AG04449 (cell line): ENCODE data around the gene TFB1M.

ENCODE experiments used
- CTCF ChIA-PET: fragments of 350-600 bp; formaldehyde crosslinking; extraction: SDS; loops from one replicate; lab custom pipeline; 2021; ENCODE audit warnings: antibody characterized with exemption; lab: Yijun Ruan, JAX
- POLR2A ChIA-PET: fragments of 400-600, 350-600 bp; formaldehyde crosslinking; extraction: SDS; loops from one replicate; lab custom pipeline; 2020; ENCODE audit warnings: antibody characterized with exemption, inconsistent platforms; lab: Yijun Ruan, JAX
- DNase-seq: peaks from one replicate; pipeline ENCODE4 v3.0.0-alpha.2; 2010; ENCODE audit warnings: low read depth, low spot score
- H3K4me3 ChIP-seq: 2 replicates; pipeline ENCODE4 v1.5.1; 2011; ENCODE audit warnings: low read depth, mild to moderate bottlenecking, control low read depth, low read length
- TF ChIP-seq, protein P1 (sequence below): IDR thresholded peaks from one replicate; pipeline ENCODE4 v1.5.1; 2011; ENCODE audit warnings: mild to moderate bottlenecking, moderate library complexity, low read length, control low read depth, inconsistent platforms; ENCODE audit not compliant: insufficient read depth; ENCODE audit errors: missing control alignments

Gene TFB1M

DNA sequence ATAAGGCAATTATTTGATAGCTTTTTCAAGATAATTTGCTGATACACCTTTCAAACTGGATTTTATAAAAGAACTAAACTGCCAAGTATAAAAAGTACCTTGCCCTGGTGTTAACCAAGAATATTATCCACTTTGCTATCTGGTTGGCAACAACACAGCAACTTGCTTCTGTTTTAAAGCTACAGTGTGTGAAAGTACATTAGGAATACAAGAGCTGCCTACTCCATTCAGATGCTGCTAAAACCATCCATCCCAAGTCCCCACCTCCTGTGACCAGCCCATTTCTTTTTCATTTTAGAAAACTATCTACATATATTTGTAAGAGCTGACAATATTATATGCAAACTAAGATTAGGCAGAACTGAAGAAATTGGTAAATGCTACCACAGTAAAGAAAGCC lies 37.6 kb downstream of the TFB1M start:
- no peak for DNase-seq
- TF ChIP-seq, protein P1, sequence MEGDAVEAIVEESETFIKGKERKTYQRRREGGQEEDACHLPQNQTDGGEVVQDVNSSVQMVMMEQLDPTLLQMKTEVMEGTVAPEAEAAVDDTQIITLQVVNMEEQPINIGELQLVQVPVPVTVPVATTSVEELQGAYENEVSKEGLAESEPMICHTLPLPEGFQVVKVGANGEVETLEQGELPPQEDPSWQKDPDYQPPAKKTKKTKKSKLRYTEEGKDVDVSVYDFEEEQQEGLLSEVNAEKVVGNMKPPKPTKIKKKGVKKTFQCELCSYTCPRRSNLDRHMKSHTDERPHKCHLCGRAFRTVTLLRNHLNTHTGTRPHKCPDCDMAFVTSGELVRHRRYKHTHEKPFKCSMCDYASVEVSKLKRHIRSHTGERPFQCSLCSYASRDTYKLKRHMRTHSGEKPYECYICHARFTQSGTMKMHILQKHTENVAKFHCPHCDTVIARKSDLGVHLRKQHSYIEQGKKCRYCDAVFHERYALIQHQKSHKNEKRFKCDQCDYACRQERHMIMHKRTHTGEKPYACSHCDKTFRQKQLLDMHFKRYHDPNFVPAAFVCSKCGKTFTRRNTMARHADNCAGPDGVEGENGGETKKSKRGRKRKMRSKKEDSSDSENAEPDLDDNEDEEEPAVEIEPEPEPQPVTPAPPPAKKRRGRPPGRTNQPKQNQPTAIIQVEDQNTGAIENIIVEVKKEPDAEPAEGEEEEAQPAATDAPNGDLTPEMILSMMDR: no peak
- ChIA-PET CTCF (interaction anchor here (0.6 to 2.6 kb wide), 5 partner anchors 9 to 101 kb away, joined by 3 to 14 read pairs (median 4); no protein-coding TSS in a partner anchor), POLR2A (no interaction called here)
- no peak overlapping the region for H3K4me3 ChIP-seq

DNA sequence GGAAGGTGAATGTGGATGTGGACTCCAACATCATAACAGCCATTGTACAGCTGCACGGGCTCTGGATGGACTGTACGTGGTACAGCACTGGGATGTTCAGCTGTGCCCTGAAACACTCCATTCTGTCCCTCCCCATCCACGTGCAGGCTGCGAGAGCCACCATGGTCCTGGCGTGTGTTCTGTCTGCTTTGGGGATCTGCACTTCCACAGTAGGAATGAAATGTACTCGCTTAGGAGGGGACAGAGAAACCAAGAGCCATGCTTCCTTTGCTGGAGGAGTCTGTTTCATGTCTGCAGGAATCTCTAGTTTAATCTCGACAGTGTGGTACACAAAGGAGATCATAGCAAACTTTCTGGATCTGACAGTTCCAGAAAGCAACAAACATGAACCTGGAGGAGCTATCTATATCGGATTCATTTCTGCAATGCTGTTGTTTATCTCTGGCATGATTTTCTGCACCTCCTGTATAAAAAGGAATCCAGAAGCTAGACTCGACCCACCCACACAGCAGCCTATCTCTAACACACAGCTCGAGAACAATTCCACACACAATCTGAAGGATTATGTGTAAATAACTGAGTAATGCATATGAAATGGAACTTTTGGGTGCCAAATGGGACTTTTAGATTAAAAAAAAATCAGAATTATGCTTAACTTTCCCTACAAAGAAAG lies 38.3 kb downstream of the TFB1M start:
- TF ChIP-seq, protein P1: no peak
- no peak overlapping the region for H3K4me3 ChIP-seq
- POLR2A ChIA-PET: no interaction called here
- CTCF ChIA-PET: interaction anchor here (0.6 to 2.6 kb wide), 3 partner anchors 8 to 28 kb away, joined by 4 to 14 read pairs (median 7); no protein-coding TSS in a partner anchor
- no peak for DNase-seq

DNA sequence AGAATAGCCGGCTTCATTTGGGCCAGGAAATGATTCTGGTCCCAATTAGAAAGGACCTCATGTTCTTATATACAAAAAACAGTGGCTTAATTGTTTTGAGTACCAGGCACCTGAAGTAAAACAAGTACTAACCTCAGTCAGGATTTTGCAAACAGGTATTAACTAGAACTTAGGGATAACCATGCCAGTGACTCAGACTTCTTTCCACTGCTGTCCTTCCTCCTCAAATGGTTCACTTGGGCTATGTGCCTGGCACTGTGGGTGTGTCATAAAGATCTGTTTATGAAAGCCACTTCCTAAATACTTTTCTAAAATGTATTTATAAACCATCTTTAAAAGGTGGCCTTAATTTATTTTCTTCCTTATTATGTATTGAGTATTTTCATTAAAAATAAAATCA lies 39.8 kb downstream of the TFB1M start:
- H3K4me3 ChIP-seq: no peak overlapping the region
- ChIA-PET CTCF (interaction anchor here (1.2 kb wide), 1 partner anchor 16 kb away, joined by 4 read pairs; no protein-coding TSS in a partner anchor), POLR2A (no interaction called here)
- no peak for DNase-seq
- TF ChIP-seq, protein P1: no peak

DNA sequence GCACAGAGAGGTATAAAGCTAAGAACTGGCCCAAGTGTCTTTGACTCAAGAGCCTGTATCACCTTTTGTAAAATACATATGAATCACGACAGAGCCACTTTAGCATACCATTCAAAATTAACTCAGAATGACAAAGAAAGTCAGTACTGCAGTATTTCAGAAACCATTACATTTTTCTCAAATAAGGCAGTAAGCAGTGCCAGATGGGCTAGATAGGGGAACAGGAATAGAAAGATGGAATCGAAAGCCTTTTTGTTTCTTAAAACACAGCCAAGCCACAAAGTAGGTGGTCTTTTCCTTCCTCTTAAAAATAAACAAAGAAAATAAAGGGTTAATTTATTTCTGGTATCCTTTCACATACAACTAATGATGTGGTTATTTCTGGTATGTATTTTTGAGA lies 40.2 kb downstream of the TFB1M start:
- no peak for DNase-seq
- ChIA-PET CTCF (interaction anchor here (1.2 to 2.8 kb wide), 2 partner anchors 16 to 96 kb away, joined by 4 to 13 read pairs; no protein-coding TSS in a partner anchor), POLR2A (no interaction called here)

DNA sequence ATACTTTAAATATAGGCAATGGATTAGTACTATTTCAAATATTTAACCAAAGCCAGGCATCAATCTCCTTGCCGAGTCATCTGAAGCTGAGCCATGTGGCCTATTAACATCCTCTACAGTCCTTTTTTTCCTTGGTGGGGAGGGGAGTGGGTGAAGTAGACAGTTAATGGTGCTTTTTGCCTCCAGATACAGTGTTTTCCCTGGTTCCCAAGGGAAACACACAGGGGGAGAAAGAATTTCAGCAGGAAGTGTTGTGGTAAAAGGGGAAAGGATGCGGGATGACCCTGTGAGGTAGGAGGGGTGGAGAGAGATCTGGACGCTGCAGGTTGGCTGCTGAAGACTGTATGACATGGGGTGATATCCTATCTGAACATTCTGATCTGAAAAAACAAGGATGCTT lies 40.9 kb downstream of the TFB1M start:
- no peak overlapping the region for H3K4me3 ChIP-seq
- CTCF ChIA-PET: interaction anchor here (1.2 to 3.5 kb wide), 5 partner anchors 13 to 345 kb away, joined by 4 to 18 read pairs (median 8); no protein-coding TSS in a partner anchor
- TF ChIP-seq, protein P1: no peak
- DNase-seq: peak; percentile 79
- POLR2A ChIA-PET: no interaction called here

More for the DNA sequence above, 40.2 kb downstream of the TFB1M start:
- TF ChIP-seq, protein P1: no peak
- H3K4me3 ChIP-seq: no peak overlapping the region
